ENCODE data around the gene RECK. TPM values are rescaled to one million over a fixed set of nuclear protein-coding genes. Genes with fewer than 3 reads are reported as not detected.
A peak's percentile ranks its signal among the peaks of the same experiment; 100 is the strongest.

RECK gene
- total RNA-seq, 1 donor from 2014 or later = 48.2 TPM

- Mint-ChIP-seq H3K27me3 (ENCODE audit: unreplicated experiment) (no peaks in the 10 kb centered on the region), H3K27ac (ENCODE audit: unreplicated experiment) (peak overlapping the region; percentile 7), H3K4me1 (ENCODE audit: unreplicated experiment) (peaks cover 49% of the 10 kb centered on the region), H3K4me3 (ENCODE audit: unreplicated experiment) (no peak overlapping the region), H3K36me3 (ENCODE audit: low read depth, unreplicated experiment) (peaks cover 10% of the 10 kb centered on the region), H3K9me3 (ENCODE audit: unreplicated experiment) (no peaks in the 10 kb centered on the region)
- no peak for DNase-seq (ENCODE audit: low spot score)
- no peak for TF ChIP-seq CTCF (IDR thresholded peaks at IDR 0.05; ENCODE audit: unreplicated experiment)
Observed at GRCh38 chr9:36046923-36047322, 10.2 kb downstream of the RECK start.

GRCh38 chr9:36049408-36049807 lies 12.7 kb downstream of the RECK start:
- Mint-ChIP-seq H3K27ac (ENCODE audit: unreplicated experiment) (no peak overlapping the region), H3K36me3 (ENCODE audit: low read depth, unreplicated experiment) (peaks cover 8% of the 10 kb centered on the region), H3K9me3 (ENCODE audit: unreplicated experiment) (no peaks in the 10 kb centered on the region), H3K4me3 (ENCODE audit: unreplicated experiment) (no peak overlapping the region), H3K27me3 (ENCODE audit: unreplicated experiment) (no peaks in the 10 kb centered on the region), H3K4me1 (ENCODE audit: unreplicated experiment) (peaks cover 50% of the 10 kb centered on the region)
- TF ChIP-seq CTCF (IDR thresholded peaks at IDR 0.05; ENCODE audit: unreplicated experiment) = no peak
- no peak for DNase-seq (ENCODE audit: low spot score)

GRCh38 chr9:36050476-36050875 lies 13.8 kb downstream of the RECK start:
- Mint-ChIP-seq H3K27me3 (ENCODE audit: unreplicated experiment) (no peaks in the 10 kb centered on the region), H3K4me1 (ENCODE audit: unreplicated experiment) (peaks cover 47% of the 10 kb centered on the region), H3K27ac (ENCODE audit: unreplicated experiment) (no peak overlapping the region), H3K36me3 (ENCODE audit: low read depth, unreplicated experiment) (peaks cover 8% of the 10 kb centered on the region), H3K4me3 (ENCODE audit: unreplicated experiment) (no peak overlapping the region), H3K9me3 (ENCODE audit: unreplicated experiment) (no peaks in the 10 kb centered on the region)
- TF ChIP-seq CTCF (IDR thresholded peaks at IDR 0.05; ENCODE audit: unreplicated experiment) = no peak
- no peak for DNase-seq (ENCODE audit: low spot score)

- no peak for TF ChIP-seq CTCF (IDR thresholded peaks at IDR 0.05; ENCODE audit: unreplicated experiment)
- peaks cover 50% of the 10 kb centered on the region for H3K4me1 Mint-ChIP-seq (ENCODE audit: unreplicated experiment)
- no peaks in the 10 kb centered on the region for H3K27me3 Mint-ChIP-seq (ENCODE audit: unreplicated experiment)
- no peaks in the 10 kb centered on the region for H3K9me3 Mint-ChIP-seq (ENCODE audit: unreplicated experiment)
- H3K36me3 Mint-ChIP-seq (ENCODE audit: low read depth, unreplicated experiment) = peaks cover 8% of the 10 kb centered on the region
- DNase-seq (ENCODE audit: low spot score) = no peak
- no peak overlapping the region for H3K4me3 Mint-ChIP-seq (ENCODE audit: unreplicated experiment)
- no peak overlapping the region for H3K27ac Mint-ChIP-seq (ENCODE audit: unreplicated experiment)
Observed at GRCh38 chr9:36051317-36051716, 14.6 kb downstream of the RECK start.

GRCh38 chr9:36053971-36054370 lies 17.3 kb downstream of the RECK start:
- H3K9me3 Mint-ChIP-seq (ENCODE audit: unreplicated experiment) = no peaks in the 10 kb centered on the region
- DNase-seq (ENCODE audit: low spot score) = no peak
- H3K36me3 Mint-ChIP-seq (ENCODE audit: low read depth, unreplicated experiment) = peaks cover 4% of the 10 kb centered on the region
- H3K4me3 Mint-ChIP-seq (ENCODE audit: unreplicated experiment) = no peak overlapping the region
- no peaks in the 10 kb centered on the region for H3K27me3 Mint-ChIP-seq (ENCODE audit: unreplicated experiment)
- peak overlapping the region; percentile 93 for H3K27ac Mint-ChIP-seq (ENCODE audit: unreplicated experiment)
- TF ChIP-seq CTCF (IDR thresholded peaks at IDR 0.05; ENCODE audit: unreplicated experiment) = no peak
- H3K4me1 Mint-ChIP-seq (ENCODE audit: unreplicated experiment) = peaks cover 40% of the 10 kb centered on the region

All from endothelial cell (in vitro differentiated cells).